ENCODE measurements around the gene SORCS1. TPM values are rescaled to one million over a fixed set of nuclear protein-coding genes. Genes with fewer than 3 reads are reported as not detected.

SORCS1 gene
- total and polyA plus RNA-seq, 2 of the 13 experiments (the other 11 are each of a cell fraction or from before 2014, with no cell fraction given), result not detected

- intact Hi-C loops (cut with micrococcal nuclease; ENCODE audit: unreplicated experiment) (no loop called here), in situ Hi-C loops (cut with HindIII; ENCODE audit: extremely low pct_ligation_motif_present, low pct_unique_long_range_greater_than_20kb) (no loop called here)
- no peaks in the 10 kb centered on the region for H3K4me1 ChIP-seq (ENCODE audit: insufficient read depth, low read length)
- BruUV-seq (replicated peaks), result no TSS peak
- TF ChIP-seq ZNF775 (CRISPR knock-in tag; IDR thresholded peaks at IDR 0.05; ENCODE audit: borderline replicate concordance), result no peak
- no peak for TF ChIP-seq ZNF446 (CRISPR knock-in tag; IDR thresholded peaks at IDR 0.05)
- no peak for TF ChIP-seq DDIT3 (CRISPR knock-in tag; IDR thresholded peaks at IDR 0.05)
- TF ChIP-seq MXI1 (IDR thresholded peaks at IDR 0.05; ENCODE audit: borderline replicate concordance, low read depth, low read length), result no peak
- TF ChIP-seq PRDM4 (CRISPR knock-in tag; IDR thresholded peaks at IDR 0.05; ENCODE audit: borderline replicate concordance), result no peak
- TF ChIP-seq ZC3H13 (CRISPR knock-in tag; IDR thresholded peaks at IDR 0.05), result no peak
- no peak for TF ChIP-seq ZSCAN22 (CRISPR knock-in tag; IDR thresholded peaks at IDR 0.05)
- no peak for TF ChIP-seq ZNF672 (CRISPR knock-in tag; IDR thresholded peaks at IDR 0.05)
- no peak for TF ChIP-seq TAF15 (IDR thresholded peaks at IDR 0.05; ENCODE audit: low read depth, low read length, poor library complexity, severe bottlenecking)
- no peak for TF ChIP-seq NFATC3 (CRISPR knock-in tag; IDR thresholded peaks at IDR 0.05)
- TF ChIP-seq TBX3 (IDR thresholded peaks at IDR 0.05; ENCODE audit: borderline replicate concordance), result no peak
- no peak for TF ChIP-seq ZNF569 (CRISPR knock-in tag; IDR thresholded peaks at IDR 0.05; ENCODE audit: borderline replicate concordance)
- no peak for TF ChIP-seq ARID5B (CRISPR knock-in tag; IDR thresholded peaks at IDR 0.05)
- TF ChIP-seq NCOA2 (CRISPR knock-in tag; IDR thresholded peaks at IDR 0.05), result no peak
- TF ChIP-seq HNF4G (IDR thresholded peaks at IDR 0.05; ENCODE audit: borderline replicate concordance, low read depth, low read length), result no peak
- TF ChIP-seq HNF4G (CRISPR knock-in tag; IDR thresholded peaks at IDR 0.05; ENCODE audit: borderline replicate concordance, low read depth), result no peak
- TF ChIP-seq TFDP2 (CRISPR knock-in tag; IDR thresholded peaks at IDR 0.05), result no peak
- H3K4me2 ChIP-seq (ENCODE audit: low read depth, low read length), result no peak overlapping the region
- H4K20me1 ChIP-seq (ENCODE audit: insufficient read depth, low read length), result no peaks in the 10 kb centered on the region
- H3K36me3 ChIP-seq (replicated peaks in 1 of 2; ENCODE audit: control insufficient read depth in 1 of 2, insufficient read depth in 2 of 2, low read length in 2 of 2), result no peaks in the 10 kb centered on the region
- no peaks in the 10 kb centered on the region for H3K27me3 ChIP-seq (ENCODE audit: control insufficient read depth in 1 of 2, insufficient read depth in 2 of 2, low read length in 2 of 2)
- ChIA-PET POLR2A (no interaction called here), CTCF (ENCODE audit: low intra/inter-chr PET ratio, low total read pairs) (no interaction called here)
- DNase-seq (ENCODE audit: low spot score), result no peak
- ATAC-seq, result no peak
- H3K9ac ChIP-seq (ENCODE audit: insufficient read depth, low read depth, low read length), result no peak overlapping the region
- no peaks in the 10 kb centered on the region for H3K79me2 ChIP-seq (ENCODE audit: insufficient read depth, low read length)
- H3K27ac ChIP-seq (ENCODE audit: extremely low read length, insufficient read depth, low read length), result no peak overlapping the region
- 22% methylated on average over 4 of the region's 4 CpGs for WGBS (ENCODE audit: low lambda C conversion rate)
- FAIRE-seq, result no peak
- peaks cover 37% of the 10 kb centered on the region for H3K9me3 ChIP-seq (ENCODE audit: low read length)
- no peak overlapping the region for H2AFZ ChIP-seq (ENCODE audit: low read length)
- H3K4me3 ChIP-seq (replicated peaks in 1 of 3; ENCODE audit: insufficient read depth in 1 of 3, low read depth in 2 of 3, low read length in 3 of 3), result no peak overlapping the region
These were observed 266.1 kb downstream of the SORCS1 start for GRCh38 chr10:106898446-106898845.

Data from HepG2 (cell line).